Trophoblast cell (in vitro differentiated cells and primary cell): ENCODE results near the gene ATP6V0B.

Source experiments
- DNase-seq, 2 donors: peaks; one replicate each; pipeline ENCODE4 v3.0.0-alpha.2; 2016
- H2AFZ ChIP-seq: 2 replicates; pipeline ENCODE4 v1.6.1; 2013; ENCODE audit warnings: low read length, moderate library complexity, mild to moderate bottlenecking; ENCODE audit not compliant: insufficient read depth, poor library complexity
- H2AK5ac ChIP-seq: 2 replicates; pipeline ENCODE4 v1.6.1; 2013; ENCODE audit warnings: mild to moderate bottlenecking, low read length
- H2BK120ac ChIP-seq: 2 replicates; pipeline ENCODE4 v1.6.1; 2013; ENCODE audit warnings: low read length, mild to moderate bottlenecking, moderate library complexity; ENCODE audit not compliant: insufficient read depth, poor library complexity
- H2BK12ac ChIP-seq: 2 replicates; pipeline ENCODE4 v1.6.1; 2013; ENCODE audit warnings: mild to moderate bottlenecking, low read length, moderate library complexity
- H2BK5ac ChIP-seq: 2 replicates; pipeline ENCODE4 v1.6.1; 2013; ENCODE audit warnings: low read length, low read depth, moderate library complexity, mild to moderate bottlenecking; ENCODE audit not compliant: poor library complexity
- H3K14ac ChIP-seq: 2 replicates; pipeline ENCODE4 v1.6.1; 2013; ENCODE audit warnings: mild to moderate bottlenecking, low read length
- H3K18ac ChIP-seq: 2 replicates; pipeline ENCODE4 v1.6.1; 2013; ENCODE audit warnings: mild to moderate bottlenecking, low read length
- H3K23ac ChIP-seq: 2 replicates; pipeline ENCODE4 v1.6.1; 2013; ENCODE audit warnings: low read length
- H3K27ac ChIP-seq: 2 replicates; pipeline ENCODE4 v1.5.1; 2013; ENCODE audit warnings: low read depth, mild to moderate bottlenecking, inconsistent platforms, low read length, moderate library complexity
- H3K27me3 ChIP-seq: 2 replicates; pipeline ENCODE4 v1.6.1; 2013; ENCODE audit warnings: inconsistent platforms, mild to moderate bottlenecking, low read length, moderate library complexity; ENCODE audit not compliant: insufficient read depth
- H3K36me3 ChIP-seq, 2 experiments: 1 replicate in 1 of 2; 2 replicates in 1 of 2; pipeline ENCODE4 v1.6.1; 2013; ENCODE audit warnings: low read length in 2 of 2, mild to moderate bottlenecking in 2 of 2, moderate library complexity in 1 of 2; ENCODE audit not compliant: insufficient read depth in 2 of 2, control insufficient read depth in 1 of 2
- H3K4ac ChIP-seq: 2 replicates; pipeline ENCODE4 v1.6.1; 2013; ENCODE audit warnings: low read depth, mild to moderate bottlenecking, low read length, moderate library complexity
- H3K4me1 ChIP-seq, 2 experiments: 1 replicate in 1 of 2; 2 replicates in 1 of 2; pipeline ENCODE4 v1.6.1; 2013; ENCODE audit warnings: low read length in 2 of 2, mild to moderate bottlenecking in 2 of 2, moderate library complexity in 1 of 2; ENCODE audit not compliant: insufficient read depth in 2 of 2, control insufficient read depth in 1 of 2
- H3K4me2 ChIP-seq: 2 replicates; pipeline ENCODE4 v1.6.1; 2013; ENCODE audit warnings: inconsistent platforms, mild to moderate bottlenecking, low read length, moderate library complexity
- H3K4me3 ChIP-seq: 2 replicates; pipeline ENCODE4 v1.5.1; 2013; ENCODE audit warnings: mild to moderate bottlenecking, low read depth, low read length, inconsistent platforms
- H3K79me1 ChIP-seq: one replicate; pipeline ENCODE4 v1.6.1; 2013; ENCODE audit warnings: low read length
- H3K79me2 ChIP-seq: 2 replicates; pipeline ENCODE4 v1.6.1; 2013; ENCODE audit warnings: low read length, mild to moderate bottlenecking; ENCODE audit not compliant: control insufficient read depth, insufficient read depth, poor library complexity
- H3K9ac ChIP-seq: 2 replicates; pipeline ENCODE4 v1.6.1; 2013; ENCODE audit warnings: mild to moderate bottlenecking, low read length
- H3K9me3 ChIP-seq: 2 replicates; pipeline ENCODE4 v1.6.1; 2013; ENCODE audit warnings: low read depth, mild to moderate bottlenecking, control low read depth, inconsistent platforms, low read length; ENCODE audit not compliant: insufficient read depth
- H4K12ac ChIP-seq: 2 replicates; pipeline ENCODE4 v1.6.1; 2013; ENCODE audit warnings: low read depth, mild to moderate bottlenecking, low read length, moderate library complexity
- H4K8ac ChIP-seq: 2 replicates; pipeline ENCODE4 v1.6.1; 2013; ENCODE audit warnings: low read depth, mild to moderate bottlenecking, low read length, moderate library complexity
- H4K91ac ChIP-seq: one replicate; pipeline ENCODE4 v1.6.1; 2013; ENCODE audit warnings: low read depth, mild to moderate bottlenecking, low read length, moderate library complexity
- WGBS: extraction: QIAGEN DNeasy Blood & Tissue Kit; methylation state at CpG from one replicate; pipeline ENCODE4 v1.1.7; 2013; ENCODE audit warnings: missing lambda C conversion rate; ENCODE audit not compliant: insufficient read length, insufficient coverage; ENCODE audit errors: extremely low coverage; 5-methylcytosine and 5-hydroxymethylcytosine counted together

ATP6V0B gene

DNA sequence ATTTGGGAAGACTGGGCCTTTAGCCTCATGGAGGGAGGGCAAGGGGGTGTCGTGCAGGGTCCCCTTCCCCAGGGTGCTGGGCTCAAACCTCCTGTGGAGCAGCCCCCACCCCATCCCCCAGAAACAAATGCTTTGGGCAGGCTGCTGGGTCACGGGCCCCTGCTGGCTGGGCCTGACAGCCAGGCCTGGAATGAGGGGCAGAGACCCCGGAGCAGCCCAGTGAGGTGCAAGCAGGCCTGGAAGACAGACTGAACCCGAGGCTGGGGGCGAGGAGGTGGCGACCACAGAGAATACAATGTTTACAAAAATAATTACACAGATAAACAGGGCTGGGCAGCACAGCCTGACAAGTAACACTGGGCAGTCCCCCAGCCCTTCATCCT is 22.0 kb downstream of the ATP6V0B start:
- H3K36me3 ChIP-seq = no peaks in the 10 kb centered on the region
- peaks cover under 1% of the 10 kb centered on the region for H3K79me2 ChIP-seq
- no peak overlapping the region for H4K91ac ChIP-seq
- no peak overlapping the region for H2BK120ac ChIP-seq
- no CpG with 5 or more reads among the region's 6 CpGs for WGBS
- no peak for DNase-seq
- H3K27me3 ChIP-seq = no peaks in the 10 kb centered on the region
- H3K9me3 ChIP-seq = no peaks in the 10 kb centered on the region
- H3K79me1 ChIP-seq = peaks cover under 1% of the 10 kb centered on the region
- H3K4ac ChIP-seq = no peak overlapping the region
- no peak overlapping the region for H2BK5ac ChIP-seq
- H3K18ac ChIP-seq = no peak overlapping the region
- no peak overlapping the region for H3K9ac ChIP-seq
- no peak overlapping the region for H3K27ac ChIP-seq
- H2AFZ ChIP-seq = no peak overlapping the region
- H3K14ac ChIP-seq = no peak overlapping the region
- H3K23ac ChIP-seq = no peak overlapping the region
- H3K4me2 ChIP-seq = no peak overlapping the region
- H3K4me1 ChIP-seq = peaks cover 0 to 4% of the 10 kb centered on the region in 2 experiments
- no peak overlapping the region for H4K8ac ChIP-seq
- H4K12ac ChIP-seq = no peak overlapping the region
- no peak overlapping the region for H3K4me3 ChIP-seq
- H2BK12ac ChIP-seq = no peak overlapping the region
- H2AK5ac ChIP-seq = no peak overlapping the region

DNA sequence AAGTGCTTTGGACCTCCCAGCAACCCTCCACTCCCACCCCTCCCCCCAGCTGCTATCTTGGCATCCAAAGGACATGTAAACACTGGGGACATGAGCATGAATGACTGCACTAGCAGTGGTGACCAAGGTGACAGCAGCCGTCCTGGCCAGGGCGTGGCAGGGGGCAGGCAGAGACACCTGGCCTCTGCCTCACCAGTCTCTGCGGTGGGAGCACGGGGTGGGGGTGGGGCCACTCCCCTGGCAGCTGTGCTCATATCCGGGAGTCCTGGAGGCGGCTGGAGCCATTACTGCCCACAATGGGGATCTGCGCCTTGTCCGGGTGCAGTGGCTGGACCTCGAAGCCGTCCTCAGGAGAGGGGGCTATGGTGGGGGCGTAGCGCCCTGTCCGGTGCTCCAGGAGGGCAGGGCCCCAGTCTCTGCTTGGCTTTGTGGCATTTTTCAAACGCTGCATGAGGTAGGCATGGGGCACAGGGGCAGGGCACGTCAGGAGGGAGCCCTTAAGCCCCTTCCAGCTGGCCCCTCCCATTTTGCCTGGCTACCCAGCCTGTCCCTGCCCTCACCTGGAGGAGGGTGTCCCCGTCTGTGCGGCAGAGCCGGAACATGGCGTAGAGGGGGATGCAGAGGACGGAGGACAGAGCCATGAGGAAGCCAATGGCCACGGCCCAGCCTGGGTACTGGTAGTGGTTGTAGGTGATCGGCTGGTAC is 22.7 kb downstream of the ATP6V0B start:
- Histone ChIP-seq H3K27ac (no peak overlapping the region), H4K12ac (no peak overlapping the region), H3K79me2 (no peaks in the 10 kb centered on the region), H3K36me3 (no peaks in the 10 kb centered on the region), H2BK5ac (no peak overlapping the region), H2BK12ac (no peak overlapping the region), H3K4me2 (no peak overlapping the region), H3K23ac (no peak overlapping the region), H3K27me3 (no peaks in the 10 kb centered on the region), H4K91ac (no peak overlapping the region), H2AK5ac (no peak overlapping the region), H2BK120ac (no peak overlapping the region), H4K8ac (no peak overlapping the region), H3K18ac (no peak overlapping the region), H3K4me3 (no peak overlapping the region), H3K4me1 (no peaks in the 10 kb centered on the region), H3K4ac (no peak overlapping the region), H3K79me1 (no peaks in the 10 kb centered on the region), H2AFZ (no peak overlapping the region), H3K14ac (no peak overlapping the region), H3K9me3 (no peaks in the 10 kb centered on the region), H3K9ac (no peak overlapping the region)
- no CpG with 5 or more reads among the region's 22 CpGs for WGBS
- DNase-seq = no peak

DNA sequence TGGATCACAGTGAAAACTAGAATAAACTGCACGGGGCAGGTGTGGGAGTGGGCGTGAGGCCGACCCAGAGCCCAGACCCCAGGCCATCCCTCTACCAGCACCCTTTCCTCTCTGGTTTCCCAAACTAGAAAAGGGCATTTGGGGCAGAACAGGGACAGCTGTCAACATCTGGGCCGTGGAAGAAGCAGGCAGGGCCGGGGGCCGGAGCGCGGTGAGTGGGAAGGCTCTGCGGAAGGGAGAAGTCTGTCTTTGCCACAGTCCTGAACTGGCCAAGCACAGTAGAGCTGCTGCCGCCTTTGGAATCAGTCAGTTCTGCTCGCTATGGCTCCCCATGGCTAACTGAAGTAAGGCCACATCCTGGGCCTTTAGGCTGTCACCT is 23.2 kb downstream of the ATP6V0B start:
- Histone ChIP-seq H4K91ac (no peak overlapping the region), H3K18ac (no peak overlapping the region), H3K4me1 (no peaks in the 10 kb centered on the region), H4K12ac (no peak overlapping the region), H2BK12ac (no peak overlapping the region), H2BK5ac (no peak overlapping the region), H3K4ac (no peak overlapping the region), H2AFZ (no peak overlapping the region), H3K4me2 (no peak overlapping the region), H3K14ac (no peak overlapping the region), H2BK120ac (no peak overlapping the region), H3K79me2 (no peaks in the 10 kb centered on the region), H3K9me3 (no peaks in the 10 kb centered on the region), H3K27me3 (no peaks in the 10 kb centered on the region), H3K79me1 (no peaks in the 10 kb centered on the region), H4K8ac (no peak overlapping the region), H2AK5ac (no peak overlapping the region), H3K36me3 (no peaks in the 10 kb centered on the region), H3K9ac (no peak overlapping the region), H3K27ac (no peak overlapping the region), H3K23ac (no peak overlapping the region), H3K4me3 (no peak overlapping the region)
- no CpG with 5 or more reads among the region's 11 CpGs for WGBS
- no peak for DNase-seq

DNA sequence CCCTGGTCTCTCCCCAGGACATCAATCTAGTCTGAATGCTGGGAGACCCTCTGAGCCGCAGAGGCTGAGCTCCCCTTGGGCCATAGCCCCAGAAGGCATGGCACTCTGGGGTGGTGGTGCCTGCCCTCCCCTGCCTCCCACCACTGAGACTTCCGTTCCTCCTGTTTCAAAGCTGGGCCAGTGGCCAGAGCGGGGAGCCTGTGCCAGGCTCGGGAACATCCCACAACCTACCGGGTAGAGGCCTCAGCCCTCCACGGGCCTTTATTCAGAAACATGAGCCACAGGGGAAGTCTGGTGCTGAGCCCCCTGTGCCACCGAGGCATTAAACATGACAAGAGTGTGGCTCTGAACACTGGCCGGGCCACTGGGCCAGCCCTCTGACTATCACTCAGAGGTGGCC is 24.7 kb downstream of the ATP6V0B start:
- no peak overlapping the region for H3K27ac ChIP-seq
- no peaks in the 10 kb centered on the region for H3K79me2 ChIP-seq
- no peak overlapping the region for H3K23ac ChIP-seq
- no peak overlapping the region for H3K14ac ChIP-seq
- H4K8ac ChIP-seq = no peak overlapping the region
- no peak overlapping the region for H3K4me2 ChIP-seq
- no peak overlapping the region for H2BK5ac ChIP-seq
- no peak for DNase-seq
- H2BK12ac ChIP-seq = no peak overlapping the region
- H3K79me1 ChIP-seq = no peaks in the 10 kb centered on the region
- no peaks in the 10 kb centered on the region for H3K27me3 ChIP-seq
- no peak overlapping the region for H2AK5ac ChIP-seq
- no peak overlapping the region for H2BK120ac ChIP-seq
- no peak overlapping the region for H4K12ac ChIP-seq
- H3K4me3 ChIP-seq = no peak overlapping the region
- H3K4me1 ChIP-seq = no peaks in the 10 kb centered on the region
- H2AFZ ChIP-seq = no peak overlapping the region
- no peak overlapping the region for H3K9ac ChIP-seq
- no peak overlapping the region for H3K4ac ChIP-seq
- no CpG with 5 or more reads among the region's 8 CpGs for WGBS
- H3K9me3 ChIP-seq = no peaks in the 10 kb centered on the region
- H3K36me3 ChIP-seq = no peaks in the 10 kb centered on the region
- H3K18ac ChIP-seq = no peak overlapping the region
- H4K91ac ChIP-seq = no peak overlapping the region
